ENCODE results near the gene SNRK. TPM values are rescaled to one million over a fixed set of nuclear protein-coding genes. Genes with fewer than 3 reads are reported as not detected.

SNRK gene
- total RNA-seq, 4 donors from 2014 or later: 41.9 to 96.0 (median 61.1) TPM

DNA sequence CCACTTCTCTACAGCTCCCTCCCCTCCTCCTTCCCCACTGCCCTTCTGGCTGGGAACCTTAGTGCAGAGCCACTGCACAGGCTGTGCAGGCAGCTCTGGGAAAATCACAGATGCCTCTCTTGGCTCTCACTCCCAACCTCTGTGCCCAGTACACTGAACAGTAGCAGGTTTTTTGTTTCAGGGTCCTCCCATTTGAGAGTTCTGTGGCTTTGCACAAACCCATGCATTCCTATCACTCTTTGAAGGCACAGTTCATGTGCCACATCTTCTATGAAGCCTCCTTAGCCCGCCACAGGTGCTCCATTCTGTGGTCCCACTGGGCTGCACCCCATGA lies 103.9 kb downstream of the SNRK start:
- no peak for TF ChIP-seq CTCF (IDR thresholded peaks at IDR 0.05)
- ATAC-seq (ENCODE audit: low FRiP score) (no peak), DNase-seq (ENCODE audit: low spot score) (no peak)

GRCh38 chr3:43391621-43392020 lies 105.3 kb downstream of the SNRK start:
- DNase-seq (ENCODE audit: low spot score): no peak
- TF ChIP-seq CTCF (IDR thresholded peaks at IDR 0.05): no peak
- no peak for ATAC-seq (ENCODE audit: low FRiP score)

DNA sequence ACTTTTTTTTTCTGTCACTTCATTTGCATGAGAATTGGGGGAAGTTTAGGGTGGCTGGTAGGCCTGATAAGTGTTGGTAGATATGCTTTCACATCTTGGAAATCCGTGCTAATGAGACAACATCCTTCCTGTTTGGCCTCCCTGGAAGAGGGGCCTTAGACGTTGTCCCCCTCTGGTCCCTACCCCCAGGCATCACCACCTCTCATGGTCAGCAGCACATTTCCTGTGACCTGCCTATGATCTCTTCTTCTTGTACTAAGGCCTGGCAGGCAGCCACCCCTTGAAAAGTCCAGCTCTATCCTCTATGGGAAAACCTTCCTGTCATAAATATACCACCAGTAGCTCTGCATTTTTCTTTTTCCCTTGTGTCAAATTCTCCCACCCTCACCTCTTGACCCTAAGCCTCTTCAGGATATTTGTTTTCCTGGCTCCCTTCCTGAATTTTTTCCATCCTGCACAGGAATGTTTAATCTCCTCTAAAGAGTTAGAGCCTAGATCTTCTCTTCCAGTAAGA lies 107.8 kb downstream of the SNRK start:
- TF ChIP-seq CTCF (IDR thresholded peaks at IDR 0.05): no peak
- peak; percentile 41 for ATAC-seq (ENCODE audit: low FRiP score)
- DNase-seq (ENCODE audit: low spot score): no peak

DNA sequence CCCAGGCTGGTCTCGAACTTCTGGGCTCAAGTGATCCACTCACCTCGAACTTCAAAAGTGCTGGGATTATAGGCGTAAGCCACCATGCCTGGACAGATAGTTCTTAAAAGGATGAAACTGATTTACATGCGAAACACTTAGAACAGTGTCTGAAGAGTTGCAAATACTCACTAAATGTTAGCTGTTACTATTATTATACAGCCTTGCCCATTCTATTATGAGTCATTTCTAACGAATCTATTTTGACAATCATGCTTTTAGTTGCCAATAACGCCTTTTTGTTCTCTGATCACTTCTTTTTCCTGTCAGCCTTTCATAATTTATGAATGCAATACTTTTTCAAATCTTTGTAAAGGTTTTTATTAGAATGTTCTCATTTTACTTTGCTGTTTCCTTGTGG lies 112.7 kb downstream of the SNRK start:
- ATAC-seq (ENCODE audit: low FRiP score) (no peak), DNase-seq (ENCODE audit: low spot score) (no peak)
- TF ChIP-seq CTCF (IDR thresholded peaks at IDR 0.05): no peak

GRCh38 chr3:43400167-43400566 lies 113.8 kb downstream of the SNRK start:
- no peak for ATAC-seq (ENCODE audit: low FRiP score)
- TF ChIP-seq CTCF (IDR thresholded peaks at IDR 0.05): no peak

More at GRCh38 chr3:43400167-43400566, 113.8 kb downstream of the SNRK start:
- DNase-seq (ENCODE audit: low spot score): no peak

Other genes starting within 250 kb of the SNRK start
- 10 to 100 TPM; 13.0 to 19.6 (median 15.9) TPM for gene POMGNT2, start 180.5 kb upstream of the SNRK start, total RNA-seq

All from omental fat pad (tissue), 4 donors.